IPS-20b (cell line): ENCODE measurements around the gene ZEB1.
A peak's percentile ranks its signal among the peaks of the same experiment; 100 is the strongest.

Experiments
- H3K27ac ChIP-seq: one replicate; pipeline ENCODE4 v1.5.1; 2013; ENCODE audit warnings: low read length
- H3K27me3 ChIP-seq: 2 replicates; pipeline ENCODE4 v1.6.1; 2013; ENCODE audit warnings: mild to moderate bottlenecking, low read length, inconsistent platforms; ENCODE audit not compliant: insufficient read depth
- H3K36me3 ChIP-seq: 2 replicates; pipeline ENCODE4 v1.6.1; 2013; ENCODE audit warnings: low read depth, mild to moderate bottlenecking, inconsistent platforms, low read length, moderate library complexity; ENCODE audit not compliant: insufficient read depth
- H3K4me1 ChIP-seq: 2 replicates; pipeline ENCODE4 v1.6.1; 2013; ENCODE audit warnings: mild to moderate bottlenecking, control low read depth, inconsistent platforms, low read length, moderate library complexity; ENCODE audit not compliant: insufficient read depth
- H3K4me3 ChIP-seq: 2 replicates; pipeline ENCODE4 v1.5.1; 2013; ENCODE audit warnings: mild to moderate bottlenecking, low read length, inconsistent platforms
- H3K9ac ChIP-seq: 2 replicates; pipeline ENCODE4 v1.6.1; 2013; ENCODE audit warnings: low read depth, mild to moderate bottlenecking, inconsistent platforms, low read length, moderate library complexity
- H3K9me3 ChIP-seq: 2 replicates; pipeline ENCODE4 v1.6.1; 2013; ENCODE audit warnings: mild to moderate bottlenecking, low read depth, low read length, inconsistent platforms; ENCODE audit not compliant: insufficient read depth

Gene ZEB1

DNA sequence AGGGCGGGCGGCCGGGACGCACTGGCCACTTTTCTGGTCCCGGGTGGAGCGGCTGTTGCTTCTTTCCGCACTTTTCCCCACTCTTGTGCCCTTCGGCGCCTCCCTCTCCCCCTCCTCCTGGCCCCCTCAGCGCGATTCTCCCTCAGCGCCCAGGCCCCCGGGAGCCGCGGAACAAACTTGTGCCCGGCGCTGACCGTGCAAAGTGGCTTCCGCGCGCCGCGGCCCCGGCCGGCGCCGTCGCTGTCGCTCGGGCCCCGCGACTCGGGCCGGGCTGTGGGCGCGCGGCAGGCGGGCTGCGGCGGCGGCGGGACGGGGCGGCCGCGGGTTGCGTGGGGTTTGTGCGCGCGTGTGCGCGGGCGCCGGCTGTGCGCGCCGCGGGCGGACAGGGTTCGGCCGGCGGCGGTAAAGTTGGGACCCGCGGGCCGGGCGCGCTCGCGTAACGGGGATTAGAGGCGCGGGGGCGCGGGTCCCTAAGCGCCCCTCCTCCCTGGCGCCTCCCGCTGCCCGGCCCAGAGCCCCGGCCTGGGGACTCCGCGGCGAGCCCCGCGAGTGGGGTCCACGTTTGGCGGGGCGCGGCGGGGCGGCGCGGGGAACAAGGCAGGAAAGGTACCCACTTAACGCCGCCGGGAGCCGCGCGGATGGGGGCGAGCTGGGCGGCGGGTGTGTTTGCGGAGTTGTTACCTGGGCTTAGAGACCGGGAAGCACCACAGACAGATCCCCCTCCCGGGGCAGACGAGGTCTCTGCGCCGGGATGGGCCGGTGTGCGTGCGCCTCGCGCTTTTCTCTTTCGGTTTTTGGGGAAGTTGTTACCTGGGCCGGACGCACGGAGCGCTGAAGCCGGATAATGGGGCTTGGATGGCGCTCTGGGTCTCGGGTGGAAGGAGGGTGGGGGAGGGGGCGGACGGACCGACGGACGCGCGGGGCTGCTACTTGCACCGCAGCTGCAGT is 860 bp downstream of the ZEB1 start:
- H3K27me3 ChIP-seq, result peaks cover 71% of the 10 kb centered on the region
- no peaks in the 10 kb centered on the region for H3K36me3 ChIP-seq
- no peaks in the 10 kb centered on the region for H3K9me3 ChIP-seq
- H3K9ac ChIP-seq, result peak overlapping the region; percentile 18; the same call in 1 of the 2 replicates
- H3K27ac ChIP-seq, result no peak overlapping the region
- H3K4me3 ChIP-seq, result peak overlapping the region; percentile 72
- peaks cover 7% of the 10 kb centered on the region; the same call in 1 of the 2 replicates for H3K4me1 ChIP-seq

- Histone ChIP-seq H3K9ac (peak overlapping the region; percentile 10; the same call in 1 of the 2 replicates), H3K27me3 (peaks cover 76% of the 10 kb centered on the region), H3K36me3 (no peaks in the 10 kb centered on the region), H3K4me3 (peak overlapping the region; percentile 72), H3K27ac (no peak overlapping the region), H3K9me3 (no peaks in the 10 kb centered on the region), H3K4me1 (peaks cover 7% of the 10 kb centered on the region; the same call in 1 of the 2 replicates)
These were observed 1.7 kb downstream of the ZEB1 start for GRCh38 chr10:31320550-31321211.

- H3K36me3 ChIP-seq, result no peaks in the 10 kb centered on the region
- peak overlapping the region; percentile 72 for H3K4me3 ChIP-seq
- H3K9ac ChIP-seq, result peak overlapping the region; percentile 10; the same call in 1 of the 2 replicates
- H3K9me3 ChIP-seq, result no peaks in the 10 kb centered on the region
- peaks cover 7% of the 10 kb centered on the region; the same call in 1 of the 2 replicates for H3K4me1 ChIP-seq
- no peak overlapping the region for H3K27ac ChIP-seq
- peaks cover 78% of the 10 kb centered on the region for H3K27me3 ChIP-seq
These were observed 2.5 kb downstream of the ZEB1 start for GRCh38 chr10:31321396-31321941.

DNA sequence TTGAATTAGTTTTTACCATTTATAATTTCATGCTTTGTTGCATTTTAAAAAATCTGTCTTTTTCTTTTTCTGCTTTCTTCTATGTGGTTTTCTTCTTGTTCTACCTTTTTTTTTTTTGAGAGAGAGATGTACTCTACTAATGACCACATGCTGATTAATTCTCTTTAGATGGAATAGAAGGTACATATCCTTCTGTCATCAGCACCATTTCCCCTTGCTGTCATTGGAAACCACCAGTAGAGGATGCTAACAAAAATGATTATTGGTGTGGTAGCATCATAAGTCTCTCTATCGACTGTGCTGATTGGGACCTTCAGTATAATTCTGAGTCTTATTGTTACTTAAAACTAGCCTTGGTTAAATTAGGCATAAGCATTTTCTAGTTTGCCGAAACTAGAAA is 3.6 kb downstream of the ZEB1 start:
- peaks cover 69% of the 10 kb centered on the region for H3K27me3 ChIP-seq

DNA sequence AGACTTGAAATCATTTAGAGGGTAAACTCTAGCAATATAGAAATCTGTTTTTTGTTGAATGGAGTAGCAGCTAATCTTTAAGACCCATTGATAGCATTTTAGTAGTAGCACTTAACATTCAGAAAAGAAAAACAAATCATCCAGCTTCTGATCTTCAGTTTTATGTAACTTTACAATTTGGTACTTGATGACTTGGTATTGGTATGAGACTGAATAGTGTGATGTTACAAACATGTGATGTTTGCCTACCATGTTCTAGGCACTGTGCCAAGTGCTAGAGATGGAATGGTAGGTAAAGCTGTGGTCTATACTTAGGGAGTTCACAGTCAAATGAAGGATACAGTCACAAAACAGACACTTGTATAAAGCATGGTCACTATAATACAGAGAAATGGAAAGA is 21.3 kb downstream of the ZEB1 start:
- Histone ChIP-seq H3K9ac (no peak overlapping the region), H3K4me1 (no peaks in the 10 kb centered on the region), H3K27me3 (no peaks in the 10 kb centered on the region), H3K9me3 (no peaks in the 10 kb centered on the region), H3K36me3 (no peaks in the 10 kb centered on the region), H3K4me3 (no peak overlapping the region), H3K27ac (no peak overlapping the region)

More for the DNA sequence above, 3.6 kb downstream of the ZEB1 start:
- Histone ChIP-seq H3K9ac (no peak overlapping the region), H3K9me3 (no peaks in the 10 kb centered on the region), H3K36me3 (no peaks in the 10 kb centered on the region), H3K4me3 (no peak overlapping the region), H3K27ac (no peak overlapping the region), H3K4me1 (peaks cover 7% of the 10 kb centered on the region; the same call in 1 of the 2 replicates)

GRCh38 chr10:31341552-31341951 is 22.5 kb downstream of the ZEB1 start:
- Histone ChIP-seq H3K36me3 (no peaks in the 10 kb centered on the region), H3K27me3 (no peaks in the 10 kb centered on the region), H3K4me1 (no peaks in the 10 kb centered on the region), H3K9ac (no peak overlapping the region), H3K27ac (no peak overlapping the region), H3K9me3 (no peaks in the 10 kb centered on the region), H3K4me3 (no peak overlapping the region)

GRCh38 chr10:31343009-31343408 is 24.0 kb downstream of the ZEB1 start:
- Histone ChIP-seq H3K9me3 (no peaks in the 10 kb centered on the region), H3K4me3 (no peak overlapping the region), H3K4me1 (no peaks in the 10 kb centered on the region), H3K27me3 (no peaks in the 10 kb centered on the region), H3K36me3 (no peaks in the 10 kb centered on the region), H3K27ac (no peak overlapping the region), H3K9ac (no peak overlapping the region)

- no peaks in the 10 kb centered on the region for H3K4me1 ChIP-seq
- H3K36me3 ChIP-seq, result no peaks in the 10 kb centered on the region
- H3K27me3 ChIP-seq, result no peaks in the 10 kb centered on the region
- no peak overlapping the region for H3K27ac ChIP-seq
- H3K9me3 ChIP-seq, result no peaks in the 10 kb centered on the region
- no peak overlapping the region for H3K4me3 ChIP-seq
- no peak overlapping the region for H3K9ac ChIP-seq
These were observed 24.5 kb downstream of the ZEB1 start for GRCh38 chr10:31343551-31343950.

DNA sequence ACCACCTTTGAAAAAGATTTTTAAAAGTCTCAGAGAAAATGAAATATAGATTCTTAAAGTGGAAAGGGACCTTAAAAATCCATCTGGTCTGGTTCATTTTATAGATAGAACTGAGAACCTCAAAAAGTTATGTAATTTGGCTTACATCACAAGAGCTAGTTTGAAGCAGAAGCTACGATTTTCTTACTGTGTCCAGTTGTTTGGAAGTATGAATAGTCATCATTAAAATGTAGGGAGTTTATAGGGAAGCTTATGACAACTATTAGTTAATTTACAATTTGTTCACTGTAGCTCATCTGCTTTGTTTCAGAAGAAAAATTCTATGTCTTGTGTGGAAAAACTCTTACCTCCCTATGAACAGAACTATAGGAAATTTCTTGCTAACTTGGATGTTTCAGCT is 26.9 kb downstream of the ZEB1 start:
- Histone ChIP-seq H3K4me3 (no peak overlapping the region), H3K36me3 (no peaks in the 10 kb centered on the region), H3K27ac (no peak overlapping the region), H3K9me3 (no peaks in the 10 kb centered on the region), H3K27me3 (no peaks in the 10 kb centered on the region), H3K4me1 (peaks cover 2% of the 10 kb centered on the region; the same call in 1 of the 2 replicates), H3K9ac (no peak overlapping the region)

GRCh38 chr10:31346953-31347352 is 27.9 kb downstream of the ZEB1 start:
- H3K36me3 ChIP-seq, result no peaks in the 10 kb centered on the region
- H3K4me1 ChIP-seq, result peaks cover 5% of the 10 kb centered on the region; the same call in 1 of the 2 replicates
- H3K9me3 ChIP-seq, result no peaks in the 10 kb centered on the region
- no peak overlapping the region for H3K9ac ChIP-seq
- H3K27ac ChIP-seq, result no peak overlapping the region
- no peak overlapping the region for H3K4me3 ChIP-seq
- no peaks in the 10 kb centered on the region for H3K27me3 ChIP-seq

DNA sequence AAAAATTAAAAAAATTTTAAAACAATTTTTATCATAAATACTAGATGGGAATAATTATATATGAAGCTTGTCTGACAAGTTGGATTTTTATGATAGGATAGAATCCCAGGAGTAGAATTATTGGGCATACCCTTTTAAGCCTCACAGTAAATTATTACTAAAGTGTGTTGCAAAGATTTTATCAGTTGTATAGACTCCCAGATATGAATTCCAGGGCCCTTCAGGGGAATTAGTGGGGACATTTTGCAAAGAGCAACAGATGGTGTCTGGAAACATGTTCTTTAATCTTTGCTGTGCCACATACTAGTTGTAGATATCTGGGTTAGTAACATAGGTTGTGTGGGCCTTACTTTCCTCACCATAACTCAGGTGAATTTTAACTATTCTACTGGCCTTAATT is 28.7 kb downstream of the ZEB1 start:
- no peaks in the 10 kb centered on the region for H3K36me3 ChIP-seq
- H3K9me3 ChIP-seq, result no peaks in the 10 kb centered on the region
- H3K4me1 ChIP-seq, result peaks cover 5% of the 10 kb centered on the region; the same call in 1 of the 2 replicates
- no peaks in the 10 kb centered on the region for H3K27me3 ChIP-seq
- no peak overlapping the region for H3K9ac ChIP-seq
- H3K27ac ChIP-seq, result no peak overlapping the region
- H3K4me3 ChIP-seq, result no peak overlapping the region
